ENCODE data around the gene SPECC1L. TPM values are rescaled to one million over a fixed set of nuclear protein-coding genes. Genes with fewer than 3 reads are reported as not detected.

SPECC1L gene
- total RNA-seq, 1 experiment from 2014 or later: 52.2 TPM

DNA sequence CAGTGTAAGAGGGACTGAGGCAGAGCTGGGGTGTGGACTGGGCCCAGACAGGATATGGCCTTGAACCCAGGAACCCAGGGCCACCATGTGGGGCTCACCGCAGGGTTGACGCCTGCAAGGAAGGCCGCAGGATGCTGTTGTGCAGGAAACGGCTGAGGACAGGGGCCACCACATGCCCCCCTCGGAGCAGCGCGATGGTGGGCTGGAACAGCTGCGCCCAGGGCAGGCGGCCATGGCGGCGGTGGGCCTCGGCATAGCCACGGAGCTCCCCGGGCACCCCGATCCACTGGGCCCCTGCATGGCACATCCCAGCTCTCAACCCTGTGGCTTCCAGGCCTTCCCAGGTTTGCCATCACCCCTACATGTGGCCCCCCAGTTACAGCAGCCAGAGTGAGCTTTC lies 37.9 kb upstream of the SPECC1L start:
- CTCF ChIA-PET: no interaction called here
- no TSS peak for BruUV-seq (replicated peaks)
- no peaks in the 10 kb centered on the region for H3K4me1 Mint-ChIP-seq (ENCODE audit: low read depth, unreplicated experiment)
- no peak for DNase-seq
- intact Hi-C loops (cut with micrococcal nuclease; ENCODE audit: unreplicated experiment): no loop called here
- H3K9me3 Mint-ChIP-seq (ENCODE audit: low read depth, unreplicated experiment): no peaks in the 10 kb centered on the region
- H3K27me3 Mint-ChIP-seq (ENCODE audit: unreplicated experiment): no peaks in the 10 kb centered on the region
- H3K27ac Mint-ChIP-seq (ENCODE audit: unreplicated experiment): no peak overlapping the region
- no peaks in the 10 kb centered on the region for H3K36me3 Mint-ChIP-seq (ENCODE audit: insufficient read depth, unreplicated experiment)
- TF ChIP-seq, protein P1, sequence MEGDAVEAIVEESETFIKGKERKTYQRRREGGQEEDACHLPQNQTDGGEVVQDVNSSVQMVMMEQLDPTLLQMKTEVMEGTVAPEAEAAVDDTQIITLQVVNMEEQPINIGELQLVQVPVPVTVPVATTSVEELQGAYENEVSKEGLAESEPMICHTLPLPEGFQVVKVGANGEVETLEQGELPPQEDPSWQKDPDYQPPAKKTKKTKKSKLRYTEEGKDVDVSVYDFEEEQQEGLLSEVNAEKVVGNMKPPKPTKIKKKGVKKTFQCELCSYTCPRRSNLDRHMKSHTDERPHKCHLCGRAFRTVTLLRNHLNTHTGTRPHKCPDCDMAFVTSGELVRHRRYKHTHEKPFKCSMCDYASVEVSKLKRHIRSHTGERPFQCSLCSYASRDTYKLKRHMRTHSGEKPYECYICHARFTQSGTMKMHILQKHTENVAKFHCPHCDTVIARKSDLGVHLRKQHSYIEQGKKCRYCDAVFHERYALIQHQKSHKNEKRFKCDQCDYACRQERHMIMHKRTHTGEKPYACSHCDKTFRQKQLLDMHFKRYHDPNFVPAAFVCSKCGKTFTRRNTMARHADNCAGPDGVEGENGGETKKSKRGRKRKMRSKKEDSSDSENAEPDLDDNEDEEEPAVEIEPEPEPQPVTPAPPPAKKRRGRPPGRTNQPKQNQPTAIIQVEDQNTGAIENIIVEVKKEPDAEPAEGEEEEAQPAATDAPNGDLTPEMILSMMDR (IDR thresholded peaks at IDR 0.05; ENCODE audit: unreplicated experiment): no peak
- no peak overlapping the region for H3K4me3 Mint-ChIP-seq (ENCODE audit: low read depth, unreplicated experiment)

DNA sequence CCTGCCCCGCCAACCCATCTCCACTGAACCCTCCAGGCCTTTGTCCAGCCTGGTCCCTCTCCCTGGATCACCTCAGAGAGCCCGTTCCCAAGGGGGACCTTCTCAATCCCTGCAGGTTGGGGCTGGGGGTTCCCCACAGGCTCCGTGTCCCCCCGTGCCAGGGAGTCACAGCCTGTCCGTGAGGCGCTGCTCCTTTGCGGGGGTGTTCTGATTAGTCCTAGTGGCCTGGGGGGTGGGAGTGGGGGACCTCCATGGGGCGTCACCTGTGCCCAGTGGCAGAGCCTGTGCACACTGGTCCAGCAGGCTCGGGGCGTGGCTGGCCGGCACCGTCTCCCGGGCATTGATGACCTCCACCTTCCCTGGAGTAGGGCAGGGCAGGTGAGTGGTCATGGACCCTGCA lies 37.4 kb upstream of the SPECC1L start:
- TF ChIP-seq, protein P1 (IDR thresholded peaks at IDR 0.05; ENCODE audit: unreplicated experiment): no peak
- Mint-ChIP-seq H3K4me1 (ENCODE audit: low read depth, unreplicated experiment) (no peaks in the 10 kb centered on the region), H3K27ac (ENCODE audit: unreplicated experiment) (no peak overlapping the region), H3K4me3 (ENCODE audit: low read depth, unreplicated experiment) (no peak overlapping the region), H3K27me3 (ENCODE audit: unreplicated experiment) (no peaks in the 10 kb centered on the region), H3K36me3 (ENCODE audit: insufficient read depth, unreplicated experiment) (no peaks in the 10 kb centered on the region), H3K9me3 (ENCODE audit: low read depth, unreplicated experiment) (no peaks in the 10 kb centered on the region)
- no peak for DNase-seq
- intact Hi-C loops (cut with micrococcal nuclease; ENCODE audit: unreplicated experiment): no loop called here
- no TSS peak for BruUV-seq (replicated peaks)
- CTCF ChIA-PET: no interaction called here

DNA sequence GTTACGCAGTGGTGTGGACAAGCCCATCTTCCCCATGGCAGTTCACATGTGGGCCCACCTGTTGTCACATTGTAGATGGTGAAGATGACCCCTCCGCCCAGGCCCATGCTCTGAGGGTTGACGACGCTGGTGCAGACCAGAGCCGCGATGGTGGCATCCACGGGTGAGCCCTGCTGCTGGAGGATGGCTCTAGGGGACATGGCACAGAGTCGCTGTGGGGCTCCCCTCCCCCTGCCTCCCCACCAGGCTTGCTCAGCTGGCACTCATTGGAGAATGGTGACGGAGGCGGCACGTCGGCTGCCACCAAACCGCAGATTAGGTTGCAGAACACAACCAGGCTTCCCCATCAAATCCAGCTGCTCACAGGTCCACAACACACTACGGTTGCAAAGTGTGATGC lies 36.8 kb upstream of the SPECC1L start:
- Mint-ChIP-seq H3K9me3 (ENCODE audit: low read depth, unreplicated experiment) (no peaks in the 10 kb centered on the region), H3K4me3 (ENCODE audit: low read depth, unreplicated experiment) (no peak overlapping the region), H3K27ac (ENCODE audit: unreplicated experiment) (no peak overlapping the region), H3K27me3 (ENCODE audit: unreplicated experiment) (no peaks in the 10 kb centered on the region), H3K4me1 (ENCODE audit: low read depth, unreplicated experiment) (no peaks in the 10 kb centered on the region), H3K36me3 (ENCODE audit: insufficient read depth, unreplicated experiment) (no peaks in the 10 kb centered on the region)
- DNase-seq: no peak
- CTCF ChIA-PET: interaction anchor here (0.9 kb wide), 1 partner anchor 9 kb away, joined by 3 read pairs; no protein-coding TSS in a partner anchor
- no TSS peak for BruUV-seq (replicated peaks)
- TF ChIP-seq, protein P1 (IDR thresholded peaks at IDR 0.05; ENCODE audit: unreplicated experiment): no peak
- intact Hi-C loops (cut with micrococcal nuclease; ENCODE audit: unreplicated experiment): no loop called here

DNA sequence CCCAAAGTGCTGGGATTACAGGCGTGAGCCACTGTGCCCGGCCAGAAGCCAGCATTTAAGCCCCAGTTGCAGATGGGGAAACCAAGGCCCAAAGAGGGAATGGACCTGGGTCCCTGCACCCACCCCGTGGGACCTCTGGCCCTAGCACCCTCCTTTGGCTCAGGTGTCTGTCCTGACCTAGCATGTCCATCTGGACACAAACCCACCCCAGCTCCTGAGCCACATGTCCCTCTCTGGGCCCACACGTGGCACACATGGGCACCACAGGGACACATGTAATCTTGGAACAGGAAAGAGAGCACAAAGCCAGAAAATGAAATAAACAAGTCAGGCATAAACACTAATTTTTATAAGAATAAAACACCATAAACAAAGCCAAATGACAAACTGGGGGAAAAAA lies 35.3 kb upstream of the SPECC1L start:
- intact Hi-C loops (cut with micrococcal nuclease; ENCODE audit: unreplicated experiment): no loop called here
- no TSS peak for BruUV-seq (replicated peaks)
- Mint-ChIP-seq H3K9me3 (ENCODE audit: low read depth, unreplicated experiment) (no peaks in the 10 kb centered on the region), H3K4me3 (ENCODE audit: low read depth, unreplicated experiment) (no peak overlapping the region), H3K36me3 (ENCODE audit: insufficient read depth, unreplicated experiment) (no peaks in the 10 kb centered on the region), H3K27me3 (ENCODE audit: unreplicated experiment) (no peaks in the 10 kb centered on the region), H3K4me1 (ENCODE audit: low read depth, unreplicated experiment) (no peaks in the 10 kb centered on the region), H3K27ac (ENCODE audit: unreplicated experiment) (no peak overlapping the region)
- CTCF ChIA-PET: no interaction called here
- DNase-seq: no peak
- TF ChIP-seq, protein P1 (IDR thresholded peaks at IDR 0.05; ENCODE audit: unreplicated experiment): no peak

Data from Calu3 (cell line).